ENCODE measurements around the gene ZNF396. TPM values are rescaled to one million over a fixed set of nuclear protein-coding genes. Genes with fewer than 3 reads are reported as not detected.

The ZNF396 gene
- total and polyA plus RNA-seq, 2 donors (not counting 1 experiment from before 2014, with no cell fraction given): 0.40 to 3.2 TPM

DNA sequence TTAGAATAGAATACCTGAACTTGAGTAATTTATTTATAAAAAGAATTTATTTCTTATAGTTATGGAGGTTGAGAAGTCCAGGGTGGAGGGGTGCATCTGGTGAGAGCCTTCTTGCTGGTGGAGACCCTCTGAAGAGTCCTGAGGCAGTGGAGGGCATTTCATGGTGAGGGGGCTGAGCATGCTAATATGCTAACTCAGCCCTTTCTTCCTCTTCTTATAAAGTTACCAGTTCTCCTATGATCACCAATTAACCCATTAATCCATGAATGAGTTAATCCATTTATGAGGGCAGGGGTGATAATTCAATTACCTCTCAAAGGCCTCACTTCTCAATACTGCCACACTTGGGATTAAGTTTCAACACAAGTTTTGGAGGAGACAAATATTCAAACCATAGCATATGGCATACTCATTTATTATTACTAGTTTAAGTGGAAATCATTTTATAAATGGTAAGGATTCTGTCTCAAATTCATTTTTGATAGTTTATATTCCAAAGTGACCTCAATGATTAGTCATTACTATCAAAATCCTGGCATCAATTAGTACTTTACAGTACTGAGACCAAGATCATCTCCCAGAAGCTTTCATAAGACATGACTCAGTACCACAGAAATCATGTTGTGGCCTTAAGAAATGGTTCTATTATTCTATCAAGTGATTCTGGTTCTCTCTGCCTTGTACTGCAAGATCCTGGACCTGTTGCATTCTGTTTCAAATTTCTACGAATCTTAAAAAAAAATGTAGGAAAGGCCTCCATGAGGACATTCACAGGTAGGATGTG is 5.5 kb downstream of the ZNF396 start:
- CTCF ChIA-PET: interaction anchor here (1.3 kb wide), 1 partner anchor 15 kb away, joined by 4 read pairs; no protein-coding TSS in a partner anchor
- Histone ChIP-seq H3K36me3 (replicated peaks in 1 of 2; ENCODE audit: control extremely low read depth in 1 of 2, control insufficient read depth in 1 of 2, extremely low read depth in 1 of 2, insufficient read depth in 2 of 2, low read length in 1 of 2) (no peaks in the 10 kb centered on the region), H3K79me2 (ENCODE audit: control insufficient read depth, insufficient read depth, low read length) (no peaks in the 10 kb centered on the region), H3K9ac (ENCODE audit: low read length) (no peak overlapping the region), H3K27ac (ENCODE audit: low read length in 2 of 2) (no peak overlapping the region), H3K27me3 (replicated peaks in 1 of 4; ENCODE audit: control extremely low read depth in 1 of 4, control insufficient read depth in 3 of 4, insufficient read depth in 4 of 4, low read length in 3 of 4) (no peaks in the 10 kb centered on the region), H2AFZ (ENCODE audit: insufficient read depth, low read depth, low read length, poor library complexity, severe bottlenecking) (no peak overlapping the region), H3K9me3 (ENCODE audit: control extremely low read depth in 1 of 3, control insufficient read depth in 2 of 3, insufficient read depth in 1 of 3, low read length in 2 of 3) (no peaks in the 10 kb centered on the region), H3K4me1 (ENCODE audit: control insufficient read depth in 2 of 2, insufficient read depth in 2 of 2, low read length in 2 of 2) (peaks cover 3 to 5% of the 10 kb centered on the region in 2 donors), H4K20me1 (ENCODE audit: control insufficient read depth, insufficient read depth, low read length, poor library complexity, severe bottlenecking) (no peaks in the 10 kb centered on the region), H3K4me3 (ENCODE audit: control extremely low read depth in 1 of 5, extremely low read depth in 1 of 5, insufficient read depth in 1 of 5, low read depth in 2 of 5, low read length in 4 of 5) (no peak overlapping the region), H3K4me2 (replicated peaks; ENCODE audit: low read depth, low read length, poor library complexity, severe bottlenecking) (no peak overlapping the region)
- Mint-ChIP-seq H3K27ac (no peak overlapping the region), H3K4me1 (peaks cover 6% of the 10 kb centered on the region), H3K9me3 (ENCODE audit: insufficient read depth) (no peaks in the 10 kb centered on the region), H3K4me3 (no peak overlapping the region), H3K27me3 (no peaks in the 10 kb centered on the region)
- 100% methylated on average over 1 of the region's 1 CpG for WGBS (ENCODE audit: insufficient coverage)
- DNase-seq (no peak), ATAC-seq (ENCODE audit: low read depth) (no peak)
- TF ChIP-seq CTCF (IDR thresholded peaks at IDR 0.05): no peak
- no peak for TF ChIP-seq EZH2 (IDR thresholded peaks at IDR 0.05; ENCODE audit: borderline replicate concordance, insufficient read depth, low read depth, low read length, poor library complexity, severe bottlenecking)
- intact Hi-C loops (cut with micrococcal nuclease): no loop called here
- POLR2A ChIA-PET: no interaction called here

DNA sequence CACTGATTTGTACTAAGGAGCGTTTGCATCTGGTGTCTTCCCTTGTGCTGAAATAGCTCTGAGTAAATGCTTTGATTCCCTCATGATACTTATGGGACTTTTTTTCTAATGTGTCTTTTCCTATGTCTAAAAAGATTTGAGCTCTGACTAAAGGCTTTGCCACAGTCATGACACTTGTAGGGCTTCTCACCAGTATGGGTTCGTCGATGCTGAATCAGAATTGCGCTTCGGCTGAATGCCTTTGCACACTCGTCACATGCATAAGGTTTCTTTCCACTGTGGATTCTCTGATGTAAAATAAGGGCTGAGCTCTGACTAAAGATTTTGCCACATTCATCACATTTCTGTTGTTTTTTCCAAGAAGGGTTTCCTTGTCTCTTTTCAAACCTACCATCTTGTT is 8.0 kb downstream of the ZNF396 start:
- Histone ChIP-seq H4K20me1 (ENCODE audit: control insufficient read depth, insufficient read depth, low read length, poor library complexity, severe bottlenecking) (no peaks in the 10 kb centered on the region), H3K4me1 (ENCODE audit: control insufficient read depth in 2 of 2, insufficient read depth in 2 of 2, low read length in 2 of 2) (no peaks in the 10 kb centered on the region), H3K9ac (ENCODE audit: low read length) (no peak overlapping the region), H3K79me2 (ENCODE audit: control insufficient read depth, insufficient read depth, low read length) (no peaks in the 10 kb centered on the region), H3K9me3 (ENCODE audit: control extremely low read depth in 1 of 3, control insufficient read depth in 2 of 3, insufficient read depth in 1 of 3, low read length in 2 of 3) (no peaks in the 10 kb centered on the region), H3K4me3 (ENCODE audit: control extremely low read depth in 1 of 5, extremely low read depth in 1 of 5, insufficient read depth in 1 of 5, low read depth in 2 of 5, low read length in 4 of 5) (no peak overlapping the region), H3K27me3 (replicated peaks in 1 of 4; ENCODE audit: control extremely low read depth in 1 of 4, control insufficient read depth in 3 of 4, insufficient read depth in 4 of 4, low read length in 3 of 4) (no peaks in the 10 kb centered on the region), H2AFZ (ENCODE audit: insufficient read depth, low read depth, low read length, poor library complexity, severe bottlenecking) (no peak overlapping the region), H3K36me3 (replicated peaks in 1 of 2; ENCODE audit: control extremely low read depth in 1 of 2, control insufficient read depth in 1 of 2, extremely low read depth in 1 of 2, insufficient read depth in 2 of 2, low read length in 1 of 2) (no peaks in the 10 kb centered on the region), H3K27ac (ENCODE audit: low read length in 2 of 2) (no peak overlapping the region), H3K4me2 (replicated peaks; ENCODE audit: low read depth, low read length, poor library complexity, severe bottlenecking) (no peak overlapping the region)
- ChIA-PET POLR2A (no interaction called here), CTCF (interaction anchor here (1.8 kb wide), 1 partner anchor 17 kb away, joined by 6 read pairs; no protein-coding TSS in a partner anchor)
- ATAC-seq (ENCODE audit: low read depth) (no peak), DNase-seq (no peak)
- no peak overlapping the region for H3K4me3 Mint-ChIP-seq
- H3K27ac Mint-ChIP-seq: no peak overlapping the region
- H3K9me3 Mint-ChIP-seq (ENCODE audit: insufficient read depth): no peaks in the 10 kb centered on the region
- TF ChIP-seq CTCF (IDR thresholded peaks at IDR 0.05) (no peak), EZH2 (IDR thresholded peaks at IDR 0.05; ENCODE audit: borderline replicate concordance, insufficient read depth, low read depth, low read length, poor library complexity, severe bottlenecking) (no peak)
- 96% methylated on average over 4 of the region's 6 CpGs for WGBS (ENCODE audit: insufficient coverage)
- H3K4me1 Mint-ChIP-seq: no peaks in the 10 kb centered on the region
- intact Hi-C loops (cut with micrococcal nuclease): no loop called here
- H3K27me3 Mint-ChIP-seq: no peaks in the 10 kb centered on the region

Data from B cell (primary cell).